ENCODE results near the gene TTC39B. TPM values are rescaled to one million over a fixed set of nuclear protein-coding genes. Genes with fewer than 3 reads are reported as not detected.

The TTC39B gene
- total and polyA plus RNA-seq, 2 donors (not counting 3 experiments of a cell fraction or from before 2014, with no cell fraction given): 1.0 to 5.4 TPM

DNA sequence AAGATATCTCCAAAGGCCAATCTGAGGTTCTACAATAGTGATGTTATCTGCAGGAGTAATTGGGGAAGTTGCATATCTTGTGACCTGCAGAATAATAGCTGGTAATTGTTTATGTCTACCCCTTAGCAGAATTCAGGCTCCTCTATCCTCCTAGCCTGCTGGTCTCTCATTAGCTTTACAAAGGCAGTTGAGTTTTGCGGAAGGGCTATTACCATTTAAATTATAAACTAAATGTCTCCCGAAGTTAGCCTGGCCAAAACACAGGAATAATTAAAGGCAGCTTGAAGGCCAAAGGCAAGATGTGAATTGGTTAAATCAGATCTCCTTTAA, 168.7 kb downstream of the TTC39B start:
- no peak for DNase-seq (ENCODE audit: low read depth, low spot score)
- H3K79me2 ChIP-seq (ENCODE audit: control insufficient read depth, insufficient read depth, low read length): no peaks in the 10 kb centered on the region
- FAIRE-seq: no peak
- H3K4me3 ChIP-seq (replicated peaks in 1 of 3; ENCODE audit: insufficient read depth in 1 of 3, low read depth in 1 of 3, low read length in 3 of 3): no peak overlapping the region
- no peak overlapping the region for H3K4me2 ChIP-seq (ENCODE audit: insufficient read depth, low read length)
- H3K4me1 ChIP-seq (ENCODE audit: control insufficient read depth, extremely low read depth, insufficient read depth, low read length): no peaks in the 10 kb centered on the region
- no TSS peak for BruUV-seq (replicated peaks)
- no peak overlapping the region for H2AFZ ChIP-seq (ENCODE audit: low read depth, low read length)
- ChIA-PET POLR2A (no interaction called here), CTCF (interaction anchor here (1.2 to 1.7 kb wide), 3 partner anchors 10 to 35 kb away, joined by 3 to 5 read pairs (median 4); no protein-coding TSS in a partner anchor)
- no peaks in the 10 kb centered on the region for H3K9me3 ChIP-seq (replicated peaks; ENCODE audit: control insufficient read depth, insufficient read depth, low read length)
- peaks cover 0 to 2% of the 10 kb centered on the region in 2 experiments for H3K27me3 ChIP-seq (ENCODE audit: control insufficient read depth in 2 of 2, insufficient read depth in 2 of 2, low read length in 2 of 2)
- TF ChIP-seq FOS (IDR thresholded peaks at IDR 0.05; ENCODE audit: borderline replicate concordance, insufficient read depth, low read length) (no peak), MYC (IDR thresholded peaks at IDR 0.05; ENCODE audit: low read depth, low read length) (no peak), EZH2 (IDR thresholded peaks at IDR 0.05; ENCODE audit: borderline replicate concordance, low read depth, low read length, severe bottlenecking) (no peak), GATA2 (IDR thresholded peaks at IDR 0.05; ENCODE audit: insufficient read depth, insufficient read length, low read depth, low read length) (no peak), POLR2AphosphoS5 (IDR thresholded peaks at IDR 0.05; ENCODE audit: insufficient read depth, low read depth, low read length) (no peak), CTCF (IDR thresholded peaks at IDR 0.05; ENCODE audit: extremely low read depth in 1 of 2, insufficient read depth in 1 of 2, low read depth in 1 of 2, low read length in 2 of 2) (no peak), JUN (IDR thresholded peaks at IDR 0.05; ENCODE audit: borderline replicate concordance, insufficient read depth, insufficient read length, low read depth) (no peak), POLR2A (IDR thresholded peaks at IDR 0.05; ENCODE audit: low read depth, low read length) (no peak)
- TF ChIP-seq, protein P1, sequence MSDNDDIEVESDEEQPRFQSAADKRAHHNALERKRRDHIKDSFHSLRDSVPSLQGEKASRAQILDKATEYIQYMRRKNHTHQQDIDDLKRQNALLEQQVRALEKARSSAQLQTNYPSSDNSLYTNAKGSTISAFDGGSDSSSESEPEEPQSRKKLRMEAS (IDR thresholded peaks at IDR 0.05; ENCODE audit: insufficient read depth, insufficient read length): no peak
- dilution Hi-C loops (cut with MboI; ENCODE audit: extremely low pct_ligation_motif_present, low sequenced_read_pairs) (no loop called here), intact Hi-C loops (cut with micrococcal nuclease) (loop anchor here (5.0 to 10.0 kb wide), 5 partner anchors 144 to 674 kb away; no protein-coding TSS in a partner anchor)
- H3K9ac ChIP-seq (replicated peaks; ENCODE audit: extremely low read depth, insufficient read depth, low read length): no peak overlapping the region
- H3K9me1 ChIP-seq (replicated peaks; ENCODE audit: control insufficient read depth, extremely low read depth, insufficient read depth, low read length): no peaks in the 10 kb centered on the region
- no peaks in the 10 kb centered on the region for H4K20me1 ChIP-seq (replicated peaks; ENCODE audit: control insufficient read depth, extremely low read depth, insufficient read depth, low read length)
- no peak overlapping the region for H3K27ac ChIP-seq (ENCODE audit: insufficient read depth, low read depth, low read length)
- H3K36me3 ChIP-seq (ENCODE audit: control insufficient read depth in 2 of 2, extremely low read depth in 1 of 2, insufficient read depth in 2 of 2, low read length in 2 of 2): no peaks in the 10 kb centered on the region

Data from endothelial cell of umbilical vein (primary cell).